NCI-H1417 treated with DMSO at 0.1 percent for 48 hours (cell line): ENCODE results near the gene SNX21.
"Not testable (repeated sequence)": the region's sequence is repeated elsewhere in the genome, so short reads cannot be mapped to it uniquely, and the experiment has no call there.

Experiments
- DNase-seq: peaks from one replicate; lab custom pipeline; 2025; lab: John Stamatoyannopoulos, UW

SNX21 gene

DNA sequence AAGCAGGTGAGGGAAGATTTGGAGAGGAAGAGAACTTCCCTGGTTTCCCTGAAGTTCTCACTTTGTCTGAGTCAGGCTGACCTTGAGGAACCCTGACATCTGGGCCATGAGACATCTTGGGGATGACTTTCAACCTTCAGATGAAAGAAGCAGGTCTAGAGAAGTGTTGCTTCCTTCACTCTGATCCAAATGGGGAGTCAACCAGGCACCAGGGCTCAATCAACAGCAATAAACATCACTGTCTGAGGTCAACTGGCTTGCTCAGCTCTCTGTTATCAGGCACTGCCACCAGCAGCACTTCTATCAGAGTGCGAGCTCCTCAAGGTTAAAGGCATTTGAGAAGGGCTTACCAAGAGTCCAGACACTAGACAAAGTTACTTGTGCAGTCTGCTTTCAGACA is 17.3 kb downstream of the SNX21 start:
- DNase-seq, result no peak

DNA sequence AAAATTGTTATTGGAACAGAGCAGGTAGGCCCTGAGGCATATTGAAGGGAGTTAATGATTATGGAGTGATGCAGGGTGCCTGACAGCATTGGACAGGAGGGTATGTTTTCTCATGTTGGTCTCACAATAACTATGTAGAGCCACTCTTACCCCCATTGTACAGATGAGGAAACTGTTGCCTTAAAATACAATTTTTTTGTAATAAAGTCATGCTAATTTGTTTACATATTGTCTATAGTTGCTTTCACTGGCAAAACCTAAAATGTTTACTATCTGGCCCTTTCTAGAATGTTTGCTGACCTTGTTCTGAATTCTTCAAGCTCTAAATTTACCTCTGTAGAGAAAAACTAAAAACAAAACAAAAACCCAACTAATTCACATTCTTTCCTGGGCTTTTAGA is 17.9 kb downstream of the SNX21 start:
- no peak for DNase-seq

DNA sequence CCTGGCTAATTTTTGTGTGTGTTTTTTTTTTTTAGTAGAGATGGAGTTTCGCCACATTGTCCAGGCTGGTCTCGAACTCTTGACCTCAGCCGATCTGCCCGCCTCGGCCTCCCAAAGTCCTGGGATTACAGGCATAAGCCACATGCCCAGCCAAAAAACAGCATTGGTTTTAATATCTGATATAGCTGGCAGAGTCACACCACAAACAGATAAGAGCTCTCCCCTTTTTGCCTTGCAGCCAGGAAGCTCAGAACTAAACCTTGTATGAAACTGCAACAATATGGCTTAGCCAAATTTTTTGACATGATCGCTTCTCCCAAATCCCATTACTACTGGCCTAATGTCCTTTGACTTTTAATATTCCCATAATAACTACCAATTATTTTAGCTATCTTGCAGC is 18.7 kb downstream of the SNX21 start:
- DNase-seq, result no peak

DNA sequence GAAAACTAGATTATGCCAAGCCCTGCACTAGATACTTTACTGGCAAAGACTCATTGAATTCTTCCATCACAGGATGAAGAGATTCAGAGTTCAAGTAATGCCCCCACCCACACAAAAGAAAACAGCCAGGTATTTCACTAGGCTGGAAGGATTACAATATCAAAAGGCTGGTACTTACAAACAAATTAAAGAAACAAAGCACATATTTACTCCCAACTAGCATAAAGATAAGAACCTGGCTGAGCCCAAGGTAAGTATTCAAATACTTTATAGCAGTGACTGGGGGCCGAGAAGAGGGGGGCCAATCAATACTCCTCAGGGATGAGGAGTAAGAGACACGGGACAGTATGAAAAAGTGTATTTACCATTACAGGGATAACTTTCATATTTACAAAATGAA is 19.9 kb downstream of the SNX21 start:
- DNase-seq, result no peak

DNA sequence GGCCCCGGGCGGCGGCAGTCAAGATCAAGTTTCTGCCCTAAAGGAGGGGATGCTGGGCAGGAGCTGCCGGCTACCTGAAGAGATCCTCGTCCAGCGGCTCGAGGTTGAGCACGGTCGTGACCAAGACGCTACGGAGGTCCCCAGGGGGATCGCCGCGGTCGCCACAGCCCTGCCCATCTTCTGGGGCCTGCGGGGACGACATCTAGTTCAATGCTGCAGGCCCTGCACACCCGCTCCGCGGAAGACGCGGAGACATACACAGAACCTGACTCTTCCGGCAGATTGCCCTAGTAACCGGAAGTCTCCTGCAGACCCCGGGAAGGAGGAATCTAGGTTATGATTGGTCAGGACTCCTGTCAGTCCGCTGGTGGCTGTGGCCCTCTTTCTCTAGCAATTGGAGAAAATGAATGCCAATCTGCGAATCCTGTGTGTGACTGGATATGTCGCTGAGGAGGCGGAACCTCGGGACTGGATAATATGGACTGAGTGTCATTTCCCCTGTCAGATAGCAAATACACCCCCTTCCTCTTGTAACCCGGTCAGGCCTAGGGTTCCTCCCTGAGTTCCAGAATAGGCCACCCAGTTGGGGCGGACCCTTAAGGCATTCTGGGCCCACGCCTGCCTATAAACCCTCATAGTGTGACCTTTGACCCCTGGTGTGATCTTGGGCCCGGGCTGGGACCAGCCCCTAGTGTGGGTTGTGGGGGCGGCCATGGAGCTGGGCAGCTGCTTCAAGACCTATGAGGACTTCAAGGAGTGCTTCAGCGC is 23.7 kb downstream of the SNX21 start, which contains the start of the genes ACOT8 and ZSWIM3:
TSS of gene ACOT8 (minus strand) at position 279 of the 768 bp plus-strand sequence. CDS start at position 202, 77 bp downstream.
TSS of gene ZSWIM3 (plus strand) at position 501 of the 768 bp plus-strand sequence. CDS start at position 713, 212 bp downstream.
- DNase-seq, result peak; percentile 99

DNA sequence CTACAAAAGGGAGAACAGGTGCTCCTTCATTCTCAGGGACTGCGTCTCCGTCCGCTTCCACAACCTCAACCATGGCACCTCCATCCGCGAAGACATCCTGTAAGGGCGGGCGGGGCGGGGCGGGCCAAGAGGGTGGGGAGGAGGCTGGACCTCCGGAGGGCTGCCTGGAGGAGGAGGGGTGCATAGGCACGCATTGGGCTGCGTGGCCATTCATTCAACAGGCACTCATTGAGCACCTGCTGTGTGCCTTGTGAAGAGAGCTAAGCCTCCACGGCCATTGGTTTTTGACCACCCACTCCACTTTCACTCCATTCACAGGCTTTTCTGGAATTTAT is 24.2 kb downstream of the SNX21 start:
- no peak for DNase-seq

DNA sequence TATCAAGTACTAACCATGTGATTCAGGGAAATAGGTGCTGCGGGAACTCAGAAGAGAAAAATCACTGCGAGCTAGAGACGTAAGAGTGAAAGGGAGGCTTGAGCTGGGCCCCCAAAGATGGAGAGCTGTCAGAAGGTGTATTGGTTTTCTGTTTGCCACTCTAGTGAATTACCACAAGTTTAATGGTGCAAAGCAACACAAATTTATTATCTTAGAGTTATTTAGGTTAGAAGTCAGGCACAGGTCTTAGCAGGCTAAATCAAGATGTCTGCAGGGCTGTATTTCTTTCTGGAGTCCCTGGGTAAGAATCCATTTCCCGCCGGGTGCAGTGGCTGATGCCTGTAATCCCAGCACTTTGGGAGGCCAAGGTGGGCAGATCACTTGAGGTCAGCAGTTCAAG is 26.3 kb downstream of the SNX21 start:
- DNase-seq, result no peak

DNA sequence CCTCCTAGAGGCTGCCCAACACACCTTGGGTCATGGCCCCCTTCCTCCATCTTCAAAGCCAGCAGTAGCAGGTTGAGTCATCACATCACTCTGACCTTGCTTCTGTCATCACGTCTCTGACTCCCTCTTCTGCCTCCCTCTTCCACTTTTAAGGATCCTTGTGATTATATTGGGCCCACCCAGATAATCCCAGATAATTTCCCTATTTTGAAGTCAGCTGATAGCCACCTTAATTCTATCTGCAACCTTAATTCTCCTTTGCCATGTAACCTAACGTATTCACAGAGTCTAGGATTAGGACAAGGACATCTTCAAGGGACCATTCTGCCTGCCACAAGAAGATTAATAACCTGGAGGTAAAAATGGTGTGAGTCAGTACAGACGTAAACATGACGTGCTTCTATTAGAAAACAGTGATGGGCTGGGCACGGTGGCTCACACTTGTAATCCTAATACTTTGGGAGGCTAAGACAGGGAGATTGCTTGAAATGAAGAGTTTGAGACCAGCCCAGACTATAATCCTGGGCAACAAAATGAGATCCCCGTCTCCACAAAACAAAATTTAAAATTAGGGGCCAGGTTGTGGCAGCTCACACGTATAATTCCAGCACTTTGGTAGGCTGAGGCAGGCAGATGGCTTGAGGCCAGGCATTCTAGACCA is 27.1 kb downstream of the SNX21 start:
- no peak for DNase-seq

DNA sequence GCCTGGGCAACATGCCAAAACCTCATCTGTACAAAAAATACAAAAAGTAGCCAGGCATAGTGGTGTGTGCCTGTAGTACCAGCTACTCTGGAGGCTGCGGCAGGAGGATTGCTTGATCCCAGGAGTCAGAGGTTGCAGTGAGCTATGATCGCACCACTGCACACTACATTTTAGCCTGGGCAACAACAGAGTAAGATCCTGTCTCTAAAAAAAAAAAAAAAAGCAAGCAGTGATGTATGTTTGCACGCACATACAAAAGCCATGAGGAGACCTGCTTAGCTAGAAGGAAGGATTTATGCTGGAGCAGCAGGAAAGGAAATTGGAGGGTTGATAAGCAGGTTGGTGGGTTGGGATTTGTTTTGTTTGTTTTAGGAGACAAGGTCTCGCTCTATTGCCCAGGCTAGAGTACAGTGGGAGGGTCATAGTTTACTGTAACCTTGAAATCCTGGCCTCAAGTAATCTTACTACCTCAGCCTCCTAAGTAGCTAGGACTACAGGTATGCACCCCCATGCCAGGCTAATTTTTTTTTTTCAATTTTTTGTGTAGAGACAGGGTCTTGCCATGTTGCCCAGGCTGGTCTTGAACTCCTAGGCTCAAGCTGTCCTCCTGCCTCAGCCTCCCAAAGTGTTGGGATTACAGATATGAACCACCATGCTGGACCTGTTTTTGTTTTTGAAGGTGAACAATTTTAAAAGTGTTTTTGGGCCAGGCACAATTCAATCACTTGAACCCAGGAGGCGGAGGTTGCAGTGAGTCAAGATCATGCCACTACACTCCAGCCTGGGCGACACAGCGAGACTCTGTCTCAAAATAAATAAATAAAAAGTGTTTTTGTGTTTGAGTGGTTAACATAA is 27.8 kb downstream of the SNX21 start:
- no peak for DNase-seq

DNA sequence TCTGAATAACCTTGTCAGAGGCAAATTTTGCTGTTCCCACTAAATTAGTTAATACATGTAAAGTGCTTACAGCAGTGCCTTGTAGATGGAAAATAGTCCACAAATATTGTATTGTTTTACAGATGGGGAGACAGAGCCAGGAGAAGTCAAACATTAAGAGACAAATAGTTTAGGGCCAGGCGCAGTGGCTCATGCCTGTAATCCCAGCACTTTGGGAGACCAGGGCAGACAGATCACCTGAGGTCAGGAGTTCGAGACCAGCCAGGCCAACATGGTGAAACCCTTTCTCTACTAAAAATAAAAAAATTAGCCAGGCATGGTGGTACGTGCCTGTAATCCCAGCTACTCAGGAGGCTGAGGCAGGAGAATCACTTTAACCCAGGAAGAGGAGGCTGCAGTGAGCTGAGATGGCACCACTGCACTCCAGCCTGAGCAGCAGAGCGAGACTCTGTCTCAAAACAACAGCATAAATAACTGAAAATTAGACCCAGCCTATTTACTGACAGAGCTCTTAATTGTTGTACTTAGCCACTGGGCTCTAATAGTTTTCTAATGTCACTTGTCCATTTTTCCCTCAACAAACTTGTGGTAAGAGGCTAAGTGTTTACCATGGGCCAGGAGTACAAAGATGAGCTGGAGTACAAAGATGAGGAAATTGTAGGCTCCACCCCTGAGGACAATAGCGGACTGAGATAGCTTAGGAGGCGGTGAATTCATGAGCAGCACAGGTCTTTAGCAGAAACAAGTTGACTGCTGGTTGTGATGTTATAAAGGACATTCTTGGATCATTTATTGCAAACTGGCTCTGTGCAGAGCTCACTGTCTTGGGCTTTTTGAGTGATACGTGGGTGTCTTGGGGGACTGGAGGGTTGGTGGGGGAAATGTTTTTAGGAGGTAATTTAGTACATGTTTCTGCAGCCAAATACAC is 30.2 kb downstream of the SNX21 start:
- DNase-seq, result no peak

DNA sequence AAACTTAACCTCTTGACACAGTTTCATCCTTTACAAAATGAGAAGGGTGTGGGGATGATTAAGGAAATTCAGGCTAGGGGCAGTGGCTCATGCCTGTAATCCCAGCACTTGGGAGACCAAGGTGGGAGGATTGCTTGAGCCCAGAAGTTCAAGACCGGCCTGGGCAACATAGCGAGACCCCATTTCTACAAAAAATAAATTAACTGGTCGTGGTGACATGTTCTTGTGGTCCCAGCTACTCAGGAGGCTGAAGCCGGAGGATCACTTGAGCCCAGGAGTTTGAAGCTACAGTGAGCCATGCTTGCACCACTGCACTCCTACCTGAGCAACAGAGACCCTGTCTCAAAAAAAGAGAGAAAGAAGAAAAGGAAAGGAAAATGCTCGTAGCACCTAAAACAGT is 32.9 kb downstream of the SNX21 start:
- no peak for DNase-seq

DNA sequence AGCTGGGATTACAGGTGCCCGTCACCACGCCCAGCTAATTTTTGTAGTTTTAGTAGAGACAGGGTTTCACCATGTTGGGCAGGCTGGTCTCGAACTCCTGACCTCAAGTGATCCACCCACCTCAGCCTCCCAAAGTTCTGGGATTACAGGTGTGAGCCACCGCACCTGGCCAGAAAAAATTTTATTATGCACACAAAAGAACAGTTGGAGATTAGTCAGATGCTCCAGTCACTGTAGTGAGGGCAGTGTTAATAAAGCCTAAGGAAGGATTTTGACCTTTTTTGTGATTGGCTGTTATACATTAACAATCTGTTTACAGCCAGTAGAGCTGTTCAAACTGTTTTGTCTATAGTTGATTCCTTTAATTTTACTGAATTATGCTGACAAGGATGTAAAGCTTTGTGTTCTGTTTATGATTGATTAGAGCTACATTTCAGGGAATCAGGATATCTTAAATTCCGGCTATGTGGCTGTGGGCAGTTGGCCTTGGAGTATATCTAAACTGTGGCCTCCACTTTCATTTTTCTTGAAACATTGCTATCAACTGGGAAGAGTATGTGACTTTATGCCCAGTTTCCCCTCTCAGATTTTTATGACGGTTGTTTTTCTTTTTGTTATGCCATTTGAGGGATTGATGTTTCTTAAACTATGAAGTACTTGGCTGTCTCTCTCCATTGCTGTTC is 33.7 kb downstream of the SNX21 start:
- DNase-seq, result no peak

DNA sequence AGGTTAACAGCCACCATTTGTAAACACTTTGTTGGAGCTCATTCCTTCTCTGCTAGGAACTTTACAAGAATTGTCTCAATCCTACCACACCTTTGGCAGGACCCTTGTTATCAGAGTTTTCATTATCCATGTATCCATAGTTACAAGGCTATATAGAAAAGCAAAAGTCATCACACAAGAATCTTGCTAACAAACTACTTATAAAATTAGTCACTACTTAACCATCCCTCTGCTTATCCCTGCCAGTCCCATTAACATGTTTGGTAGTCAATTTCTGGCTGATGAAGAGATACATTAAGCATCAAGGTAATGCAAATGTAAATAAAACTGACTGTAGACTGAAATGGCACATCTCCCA is 34.2 kb downstream of the SNX21 start:
- no peak for DNase-seq

DNA sequence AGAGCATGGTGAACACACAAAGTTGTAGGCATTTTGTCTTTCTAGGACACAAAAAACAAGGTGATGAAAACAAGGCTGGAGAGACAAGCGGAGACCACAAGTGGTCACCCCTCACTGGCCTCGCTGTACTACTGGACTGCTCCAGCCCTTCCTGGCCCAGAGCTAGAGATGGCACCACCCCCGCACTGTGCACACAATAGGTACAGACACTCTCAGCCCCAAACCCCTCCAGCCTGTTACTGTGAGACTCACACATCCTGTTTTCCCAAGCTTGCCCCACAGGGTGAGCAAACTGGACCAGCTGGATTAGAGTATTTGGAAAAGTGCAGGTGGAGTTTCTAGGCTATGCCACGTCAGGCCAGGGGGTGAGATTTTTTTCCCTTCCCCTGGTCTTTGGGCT is 39.0 kb downstream of the SNX21 start:
- no peak for DNase-seq

DNA sequence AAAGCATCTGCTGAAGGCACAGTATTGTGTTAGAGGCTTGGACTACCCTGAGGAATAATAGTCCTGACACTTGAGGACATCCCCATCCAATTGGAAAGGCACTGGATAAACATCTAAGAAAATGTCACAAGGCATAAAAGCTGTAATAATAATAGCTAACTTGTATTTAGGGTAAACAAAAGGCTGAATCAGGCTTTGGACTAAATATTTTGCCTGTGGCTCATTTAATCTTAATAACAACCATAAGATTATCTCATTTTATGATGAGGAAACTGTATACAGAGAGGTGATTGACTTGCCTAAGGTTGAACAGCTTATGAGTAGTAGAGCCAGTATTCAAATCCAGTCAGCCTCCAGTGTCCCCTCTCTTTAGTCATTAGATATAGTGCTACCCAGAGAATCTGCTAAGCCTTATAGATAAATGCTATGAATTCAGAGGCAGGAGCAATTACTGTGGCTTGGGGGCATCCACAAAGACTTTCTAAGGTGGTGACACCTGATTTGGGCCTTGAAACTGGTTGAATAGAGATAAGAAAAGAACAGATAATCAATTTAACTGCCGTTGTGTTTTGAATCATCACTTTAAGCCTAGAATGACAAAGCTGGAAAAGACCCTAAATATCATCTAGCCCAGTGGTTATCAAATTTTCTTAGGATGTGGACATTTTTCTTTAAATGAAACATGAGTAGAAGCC is 40.0 kb downstream of the SNX21 start:
- no peak for DNase-seq

DNA sequence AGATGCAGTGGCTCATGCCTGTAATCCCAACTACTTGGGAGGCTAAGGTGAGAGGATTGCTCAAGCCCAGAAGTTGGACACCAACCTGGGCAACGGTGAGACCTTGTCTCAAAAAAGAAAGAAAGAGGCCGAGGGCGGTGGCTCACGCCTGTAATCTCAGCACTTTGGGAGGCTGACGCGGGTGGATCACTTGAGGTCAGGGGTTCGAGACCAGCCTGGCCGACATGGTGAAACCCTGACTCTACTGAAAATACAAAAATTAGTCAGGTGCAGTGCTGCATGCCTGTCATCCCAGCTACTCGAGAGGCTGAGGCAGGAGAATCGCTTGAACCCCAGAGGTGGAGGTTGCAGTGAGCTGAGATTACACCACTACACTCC is 40.5 kb downstream of the SNX21 start:
- DNase-seq, result not testable (repeated sequence)

DNA sequence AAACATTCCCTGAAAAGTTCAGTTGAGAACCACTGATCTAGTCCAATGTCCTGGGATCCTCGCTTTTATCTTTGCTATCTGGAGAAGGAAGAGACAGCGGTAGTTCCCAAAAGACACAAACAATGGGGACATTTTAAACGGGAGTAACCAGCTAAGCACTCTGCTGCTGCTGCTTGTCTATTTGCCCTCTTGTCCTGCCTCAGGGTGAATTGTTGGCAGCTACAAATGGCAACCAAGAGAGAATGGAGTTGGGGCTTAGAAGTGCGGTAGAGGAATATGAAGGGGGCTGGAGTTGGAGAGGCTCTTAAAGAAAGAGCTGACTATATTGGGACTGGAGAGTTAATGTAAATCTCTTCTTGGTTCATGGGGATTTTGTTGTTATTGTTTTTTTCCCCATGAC is 41.0 kb downstream of the SNX21 start:
- no peak for DNase-seq

DNA sequence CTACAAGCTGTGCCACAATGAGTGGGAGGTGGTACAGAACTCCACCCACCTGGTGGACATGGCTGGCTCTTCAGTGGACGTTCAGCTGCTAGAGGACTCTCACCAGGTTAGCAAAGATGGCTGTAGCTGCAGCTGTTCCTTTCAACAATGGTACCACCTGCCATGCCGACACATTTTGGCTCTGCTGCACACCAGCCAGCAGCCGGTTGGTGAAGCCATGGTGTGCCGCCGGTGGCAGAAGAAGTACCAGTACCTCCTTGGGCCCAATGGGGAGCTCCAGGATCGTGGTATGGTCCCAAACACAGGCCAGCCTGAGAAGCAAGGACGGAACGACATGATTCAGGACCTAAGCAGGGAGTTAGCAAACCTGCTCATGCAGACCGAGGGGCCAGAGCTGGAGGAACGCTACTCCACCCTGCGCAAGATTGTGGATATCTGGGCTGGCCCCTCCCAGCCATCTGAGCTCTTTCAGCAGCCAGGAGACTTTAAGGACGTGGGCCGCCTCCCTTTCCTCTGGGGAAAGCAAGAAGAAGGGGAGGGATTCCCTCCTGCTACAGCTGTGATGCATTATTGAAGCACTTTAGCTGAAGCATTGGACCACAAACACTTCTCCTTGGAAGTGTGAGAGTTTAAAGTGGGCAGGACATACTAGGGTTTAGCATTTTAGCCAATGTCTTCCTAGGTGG is 44.6 kb downstream of the SNX21 start:
- no peak for DNase-seq

DNA sequence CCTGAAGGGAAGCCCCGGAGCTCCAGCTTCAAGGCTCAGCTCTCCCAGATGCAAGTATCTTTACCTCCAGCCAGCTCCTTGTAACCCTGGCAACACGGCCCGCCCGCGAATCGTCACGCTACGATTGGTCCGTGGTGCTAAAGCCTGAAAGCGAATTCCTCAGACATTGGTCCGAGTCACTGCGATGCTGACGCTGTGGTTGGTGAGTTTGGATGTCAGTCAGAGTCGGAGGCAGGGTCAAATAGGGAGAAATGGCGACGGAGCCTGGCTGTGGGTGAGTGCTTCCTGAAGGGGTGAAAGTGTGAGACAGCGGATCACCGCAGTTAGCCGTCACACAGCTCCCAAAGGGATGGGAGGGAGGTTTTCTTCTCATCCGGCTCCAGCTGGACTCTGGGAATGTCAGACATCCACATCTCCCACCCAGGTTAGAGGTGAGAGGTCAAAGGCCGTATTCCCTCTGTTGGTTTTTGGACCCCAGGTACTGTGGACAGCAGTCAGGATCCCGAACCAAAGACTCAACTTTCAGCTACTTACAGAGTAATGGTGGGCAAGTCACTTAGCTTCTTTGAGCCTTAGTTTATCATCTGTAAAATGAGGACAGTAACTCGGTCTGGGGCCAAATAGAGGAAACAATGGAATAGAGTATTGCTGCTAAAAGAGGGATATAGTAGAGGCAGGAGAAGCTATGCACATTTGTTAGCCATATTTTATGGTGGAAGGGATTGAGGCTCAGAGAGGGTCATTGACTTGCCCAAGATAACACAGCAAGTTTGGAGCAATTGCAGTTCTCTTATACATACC is 47.6 kb downstream of the SNX21 start, which contains the start of gene ZSWIM1:
TSS of gene ZSWIM1 (plus strand) at position 240 of the 801 bp plus-strand sequence. CDS start 1,366 bp downstream, outside the sequence.
- peak; percentile 93 for DNase-seq
